ENCODE data around the gene MYO7B.

The MYO7B gene

DNA sequence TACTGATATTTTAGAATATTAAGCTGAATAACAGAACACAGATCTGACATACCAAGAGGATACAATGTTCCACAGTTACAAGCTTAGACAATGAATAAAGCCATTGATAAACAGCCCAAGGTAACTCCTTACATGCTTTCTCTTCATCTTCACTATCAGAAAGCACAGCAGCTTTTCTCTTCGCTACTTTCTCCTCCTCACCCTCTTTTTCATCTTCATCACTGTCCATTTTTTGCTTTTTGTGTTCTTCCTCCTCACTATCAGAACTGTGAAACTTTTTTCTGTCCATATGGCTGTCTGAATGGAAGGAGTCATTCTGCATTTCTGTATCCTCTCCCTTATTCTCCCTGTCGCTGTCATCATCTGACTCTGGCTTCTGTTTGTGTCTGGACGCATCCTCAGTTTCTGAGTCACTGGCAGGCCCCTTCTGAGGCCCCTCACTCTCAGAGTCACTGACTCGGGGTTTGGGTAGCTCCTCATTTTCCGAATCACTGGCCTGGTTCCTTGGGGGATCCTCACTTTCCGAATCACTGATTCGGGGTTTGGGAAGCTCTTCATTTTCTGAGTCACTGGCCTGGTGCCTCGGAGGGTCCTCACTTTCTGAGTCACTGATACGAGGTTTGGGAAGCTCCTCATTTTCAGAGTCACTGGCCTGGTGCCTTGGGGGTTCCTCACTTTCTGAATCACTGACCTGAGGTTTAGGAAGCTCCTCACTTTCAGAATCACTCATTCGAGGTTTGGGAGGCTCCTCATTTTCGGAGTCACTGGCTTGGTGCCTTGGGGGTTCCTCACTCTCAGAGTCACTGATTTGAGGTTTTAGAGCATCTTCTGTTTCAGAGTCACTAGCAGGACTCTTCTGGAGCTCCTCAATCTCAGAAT lies 30.7 kb upstream of the MYO7B start:
- no peak overlapping the region for H3K4me3 ChIP-seq (ENCODE audit: low read depth, low read length)
- TF ChIP-seq, protein P1, sequence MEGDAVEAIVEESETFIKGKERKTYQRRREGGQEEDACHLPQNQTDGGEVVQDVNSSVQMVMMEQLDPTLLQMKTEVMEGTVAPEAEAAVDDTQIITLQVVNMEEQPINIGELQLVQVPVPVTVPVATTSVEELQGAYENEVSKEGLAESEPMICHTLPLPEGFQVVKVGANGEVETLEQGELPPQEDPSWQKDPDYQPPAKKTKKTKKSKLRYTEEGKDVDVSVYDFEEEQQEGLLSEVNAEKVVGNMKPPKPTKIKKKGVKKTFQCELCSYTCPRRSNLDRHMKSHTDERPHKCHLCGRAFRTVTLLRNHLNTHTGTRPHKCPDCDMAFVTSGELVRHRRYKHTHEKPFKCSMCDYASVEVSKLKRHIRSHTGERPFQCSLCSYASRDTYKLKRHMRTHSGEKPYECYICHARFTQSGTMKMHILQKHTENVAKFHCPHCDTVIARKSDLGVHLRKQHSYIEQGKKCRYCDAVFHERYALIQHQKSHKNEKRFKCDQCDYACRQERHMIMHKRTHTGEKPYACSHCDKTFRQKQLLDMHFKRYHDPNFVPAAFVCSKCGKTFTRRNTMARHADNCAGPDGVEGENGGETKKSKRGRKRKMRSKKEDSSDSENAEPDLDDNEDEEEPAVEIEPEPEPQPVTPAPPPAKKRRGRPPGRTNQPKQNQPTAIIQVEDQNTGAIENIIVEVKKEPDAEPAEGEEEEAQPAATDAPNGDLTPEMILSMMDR (conservative IDR thresholded peaks at IDR 0.05; ENCODE audit: low read depth, low read length): no peak
- no peak for DNase-seq (ENCODE audit: low read depth)

DNA sequence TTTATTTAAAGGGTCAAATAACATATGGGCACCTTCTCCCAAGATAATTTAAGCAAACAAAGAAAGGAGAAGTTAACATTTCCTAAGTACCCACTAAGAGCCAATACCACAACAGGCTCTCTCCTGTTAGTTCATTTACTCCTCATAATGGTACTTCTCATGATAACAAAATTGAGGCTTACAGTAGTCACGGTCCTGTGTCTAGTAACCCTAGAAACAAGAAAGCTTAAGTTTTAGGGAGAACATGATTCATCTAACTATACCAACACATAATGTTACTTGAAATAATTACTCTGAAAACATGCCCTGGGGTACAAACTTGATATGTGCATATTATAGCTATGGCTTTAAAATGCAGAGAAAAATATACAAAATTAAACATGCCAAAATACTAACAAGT lies 29.0 kb upstream of the MYO7B start:
- no peak for DNase-seq (ENCODE audit: low read depth)
- no peak overlapping the region for H3K4me3 ChIP-seq (ENCODE audit: low read depth, low read length)
- TF ChIP-seq, protein P1 (conservative IDR thresholded peaks at IDR 0.05; ENCODE audit: low read depth, low read length): no peak

DNA sequence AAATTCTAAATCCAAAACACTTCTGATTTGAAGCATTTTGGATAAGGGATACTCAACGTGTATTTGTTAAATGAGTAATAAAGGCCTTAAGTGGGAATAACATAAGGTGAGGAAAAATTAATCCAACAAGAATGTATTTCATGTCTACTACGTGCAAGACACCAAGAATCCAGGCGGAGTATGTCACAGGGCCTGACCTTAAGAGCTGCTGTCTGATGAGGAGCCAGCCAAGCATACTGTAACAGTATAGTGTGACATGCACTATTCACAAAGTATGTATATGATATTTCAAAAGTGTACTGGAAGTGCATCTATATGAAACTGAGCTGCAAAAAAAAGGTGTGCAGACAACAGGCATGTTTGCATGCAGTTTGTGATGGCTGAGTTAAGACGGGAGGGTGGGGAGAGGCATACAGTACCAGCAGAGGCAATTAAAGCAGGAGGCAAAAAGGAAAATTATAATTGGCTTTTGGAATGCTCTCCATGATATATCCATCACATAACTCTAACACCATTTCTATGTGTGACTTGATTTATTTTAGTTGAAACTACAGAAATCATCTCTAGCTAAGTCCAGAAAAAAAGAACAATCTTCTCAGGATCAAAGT lies 27.4 kb upstream of the MYO7B start:
- DNase-seq (ENCODE audit: low read depth): peak; percentile 43
- no peak overlapping the region for H3K4me3 ChIP-seq (ENCODE audit: low read depth, low read length)
- TF ChIP-seq, protein P1 (conservative IDR thresholded peaks at IDR 0.05; ENCODE audit: low read depth, low read length): no peak

DNA sequence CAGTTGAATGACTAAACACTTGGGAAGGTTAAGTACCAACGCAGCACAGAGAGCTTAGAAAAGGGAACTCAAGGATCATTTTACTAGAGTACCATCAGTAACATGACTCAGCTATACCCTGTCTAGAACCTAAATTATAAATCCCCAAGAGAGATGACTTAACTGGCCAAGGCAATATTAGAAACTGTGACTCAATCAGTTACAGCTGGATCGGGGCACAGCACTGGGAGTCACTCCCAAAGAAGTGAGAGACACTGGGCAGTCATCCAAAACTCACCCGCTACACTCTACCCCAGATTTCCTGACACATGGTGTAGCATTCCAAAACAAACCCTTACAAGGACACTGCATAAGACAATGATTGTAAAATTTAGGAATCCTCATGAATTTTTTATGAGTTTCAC lies 26.9 kb upstream of the MYO7B start:
- DNase-seq (ENCODE audit: low read depth): peak; percentile 91
- no peak overlapping the region for H3K4me3 ChIP-seq (ENCODE audit: low read depth, low read length)
- TF ChIP-seq, protein P1 (conservative IDR thresholded peaks at IDR 0.05; ENCODE audit: low read depth, low read length): no peak

- no peak for DNase-seq (ENCODE audit: low read depth)
- TF ChIP-seq, protein P1 (conservative IDR thresholded peaks at IDR 0.05; ENCODE audit: low read depth, low read length): no peak
- H3K4me3 ChIP-seq (ENCODE audit: low read depth, low read length): no peak overlapping the region
These were observed 25.4 kb upstream of the MYO7B start for GRCh38 chr2:127510073-127510472.

DNA sequence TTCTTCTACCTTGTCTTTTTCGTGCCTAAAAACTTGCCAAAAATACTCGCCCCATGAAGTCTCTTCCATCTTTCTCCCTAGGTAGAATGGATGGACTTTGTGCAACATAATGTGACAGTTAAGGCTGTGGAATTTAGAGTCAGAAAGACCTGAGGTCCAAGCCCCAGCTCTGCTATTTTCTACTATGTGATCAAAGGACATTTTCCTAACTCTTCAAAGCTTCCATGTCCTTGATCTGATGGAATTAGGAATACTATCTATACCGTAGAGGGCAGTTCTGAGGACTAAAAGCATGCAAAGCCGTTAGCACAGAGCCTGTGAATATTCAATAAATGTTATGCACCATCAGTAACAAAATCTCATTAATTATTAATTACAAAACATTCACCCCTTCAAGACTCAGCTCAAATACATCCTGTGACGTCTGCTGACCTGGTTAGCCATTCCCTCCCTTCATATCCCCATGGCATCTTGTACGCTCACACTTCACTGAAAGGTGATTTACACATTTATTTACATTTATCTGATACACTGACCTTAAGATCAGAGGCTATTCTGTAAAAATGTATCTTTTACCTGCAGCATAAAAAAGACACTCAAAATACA lies 24.3 kb upstream of the MYO7B start:
- TF ChIP-seq, protein P1 (conservative IDR thresholded peaks at IDR 0.05; ENCODE audit: low read depth, low read length): no peak
- H3K4me3 ChIP-seq (ENCODE audit: low read depth, low read length): no peak overlapping the region
- no peak for DNase-seq (ENCODE audit: low read depth)

Data from choroid plexus epithelial cell (primary cell).